ENCODE data around the gene S100A8. TPM values are rescaled to one million over a fixed set of nuclear protein-coding genes. Genes with fewer than 3 reads are reported as not detected.
"Not testable (repeated sequence)": the region's sequence is repeated elsewhere in the genome, so short reads cannot be mapped to it uniquely, and the experiment has no call there.

The S100A8 gene
- total RNA-seq, 4 donors from 2014 or later, result 5.7 to 38.4 (median 19.5) TPM

DNA sequence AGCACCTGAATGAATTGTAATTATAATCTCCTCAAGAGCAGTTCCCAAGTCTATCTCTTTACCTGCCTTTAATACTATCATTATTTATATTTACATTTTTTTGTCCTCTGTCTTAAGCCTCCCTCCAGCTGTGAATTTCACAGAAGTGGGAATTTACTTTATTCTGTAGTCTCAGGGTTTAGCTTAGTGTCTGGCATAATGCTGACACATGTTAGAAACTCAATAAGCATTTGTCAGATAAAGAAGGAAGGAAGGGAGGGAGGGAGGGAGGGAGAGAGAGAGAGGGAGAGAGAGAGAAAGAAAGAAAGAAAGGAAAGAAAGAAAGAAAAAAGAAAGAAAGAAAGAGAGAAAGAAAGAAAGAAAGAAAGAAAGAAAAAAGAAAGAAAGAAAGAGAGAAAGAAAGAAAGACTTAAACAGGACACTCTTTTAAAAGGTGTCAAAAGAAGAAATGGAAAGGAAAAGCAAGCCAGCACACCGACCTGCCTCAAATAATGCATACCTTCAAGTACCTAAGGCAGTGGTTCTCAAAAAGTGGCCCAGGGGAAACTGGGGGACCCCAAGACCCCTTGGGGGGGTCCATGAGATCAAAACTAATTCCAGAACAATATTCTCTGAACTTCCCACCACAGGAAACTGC, 40.4 kb downstream of the S100A8 start:
- peaks cover 22% of the 10 kb centered on the region for H3K27me3 ChIP-seq
- no peak for DNase-seq (ENCODE audit: low spot score in 2 of 2)
- TF ChIP-seq POLR2AphosphoS5 (IDR thresholded peaks at IDR 0.05), result no peak
- no peak for TF ChIP-seq POLR2A (IDR thresholded peaks at IDR 0.05)
- TF ChIP-seq, protein P1, sequence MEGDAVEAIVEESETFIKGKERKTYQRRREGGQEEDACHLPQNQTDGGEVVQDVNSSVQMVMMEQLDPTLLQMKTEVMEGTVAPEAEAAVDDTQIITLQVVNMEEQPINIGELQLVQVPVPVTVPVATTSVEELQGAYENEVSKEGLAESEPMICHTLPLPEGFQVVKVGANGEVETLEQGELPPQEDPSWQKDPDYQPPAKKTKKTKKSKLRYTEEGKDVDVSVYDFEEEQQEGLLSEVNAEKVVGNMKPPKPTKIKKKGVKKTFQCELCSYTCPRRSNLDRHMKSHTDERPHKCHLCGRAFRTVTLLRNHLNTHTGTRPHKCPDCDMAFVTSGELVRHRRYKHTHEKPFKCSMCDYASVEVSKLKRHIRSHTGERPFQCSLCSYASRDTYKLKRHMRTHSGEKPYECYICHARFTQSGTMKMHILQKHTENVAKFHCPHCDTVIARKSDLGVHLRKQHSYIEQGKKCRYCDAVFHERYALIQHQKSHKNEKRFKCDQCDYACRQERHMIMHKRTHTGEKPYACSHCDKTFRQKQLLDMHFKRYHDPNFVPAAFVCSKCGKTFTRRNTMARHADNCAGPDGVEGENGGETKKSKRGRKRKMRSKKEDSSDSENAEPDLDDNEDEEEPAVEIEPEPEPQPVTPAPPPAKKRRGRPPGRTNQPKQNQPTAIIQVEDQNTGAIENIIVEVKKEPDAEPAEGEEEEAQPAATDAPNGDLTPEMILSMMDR (IDR thresholded peaks at IDR 0.05), result no peak
- no peak for TF ChIP-seq EP300 (IDR thresholded peaks at IDR 0.05)
- 42% methylated on average over 1 of the region's 1 CpG for WGBS
- no peak overlapping the region for H3K4me3 ChIP-seq
- no peaks in the 10 kb centered on the region for H3K9me3 ChIP-seq
- no peak overlapping the region for H3K27ac ChIP-seq
- H3K36me3 ChIP-seq, result no peaks in the 10 kb centered on the region
- H3K4me1 ChIP-seq, result peaks cover 16% of the 10 kb centered on the region

DNA sequence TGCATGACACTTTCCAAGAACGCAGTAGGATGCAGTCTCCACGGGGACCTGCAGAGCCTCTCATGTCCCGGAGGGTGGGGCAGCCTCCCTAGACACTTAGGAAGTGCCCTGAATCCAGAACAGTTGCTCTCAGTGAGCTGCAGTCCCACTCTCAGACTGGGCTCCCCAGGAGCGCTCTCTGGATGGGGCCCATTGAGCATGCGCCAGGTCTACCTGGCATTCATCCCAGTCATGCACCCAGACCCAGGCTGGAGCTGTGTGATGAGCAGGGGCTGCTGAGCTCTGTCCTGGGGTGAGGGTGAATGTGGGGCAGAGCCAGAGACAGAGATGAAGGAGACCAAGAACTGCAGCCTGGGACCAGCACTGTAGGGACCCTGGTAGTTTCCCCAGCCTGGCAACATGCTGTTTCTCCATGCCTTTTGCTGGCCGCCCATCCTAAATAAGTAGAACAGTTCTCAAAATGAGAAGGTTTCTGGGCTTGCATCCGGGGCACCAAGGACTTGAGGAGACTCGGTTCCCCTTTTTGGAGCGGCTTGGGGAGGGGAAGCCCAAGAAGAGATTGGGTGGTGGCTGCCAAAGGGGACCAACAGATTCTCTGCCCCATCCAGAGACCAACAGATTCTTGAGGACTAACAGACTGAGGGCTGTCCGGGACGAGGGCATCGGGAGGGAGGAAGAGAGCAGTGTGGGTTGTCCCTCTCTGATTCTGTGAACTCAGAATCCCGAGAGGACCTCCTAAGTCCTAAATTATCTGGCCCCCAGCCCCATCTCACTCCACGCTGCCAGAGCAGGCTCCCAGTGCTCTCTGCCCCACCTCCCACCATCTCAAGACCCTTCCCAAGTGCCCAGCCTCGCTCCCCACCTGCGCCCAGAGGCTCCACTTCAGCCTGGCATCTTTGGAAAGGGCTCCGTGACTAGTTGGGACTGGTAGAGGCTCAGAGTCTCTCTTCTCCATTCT, 41.2 kb downstream of the S100A8 start:
- H3K27ac ChIP-seq, result no peak overlapping the region
- TF ChIP-seq POLR2A (IDR thresholded peaks at IDR 0.05) (no peak), EP300 (IDR thresholded peaks at IDR 0.05) (no peak), POLR2AphosphoS5 (IDR thresholded peaks at IDR 0.05) (no peak)
- TF ChIP-seq, protein P1 (IDR thresholded peaks at IDR 0.05), result no peak
- no peaks in the 10 kb centered on the region for H3K36me3 ChIP-seq
- peaks cover 16% of the 10 kb centered on the region for H3K4me1 ChIP-seq
- WGBS, result 62% methylated on average over 16 of the region's 17 CpGs
- peak in 1 of 2 donors; percentile 76 for DNase-seq (ENCODE audit: low spot score in 2 of 2)
- H3K27me3 ChIP-seq, result peaks cover 24% of the 10 kb centered on the region
- H3K9me3 ChIP-seq, result no peaks in the 10 kb centered on the region
- no peak overlapping the region for H3K4me3 ChIP-seq

DNA sequence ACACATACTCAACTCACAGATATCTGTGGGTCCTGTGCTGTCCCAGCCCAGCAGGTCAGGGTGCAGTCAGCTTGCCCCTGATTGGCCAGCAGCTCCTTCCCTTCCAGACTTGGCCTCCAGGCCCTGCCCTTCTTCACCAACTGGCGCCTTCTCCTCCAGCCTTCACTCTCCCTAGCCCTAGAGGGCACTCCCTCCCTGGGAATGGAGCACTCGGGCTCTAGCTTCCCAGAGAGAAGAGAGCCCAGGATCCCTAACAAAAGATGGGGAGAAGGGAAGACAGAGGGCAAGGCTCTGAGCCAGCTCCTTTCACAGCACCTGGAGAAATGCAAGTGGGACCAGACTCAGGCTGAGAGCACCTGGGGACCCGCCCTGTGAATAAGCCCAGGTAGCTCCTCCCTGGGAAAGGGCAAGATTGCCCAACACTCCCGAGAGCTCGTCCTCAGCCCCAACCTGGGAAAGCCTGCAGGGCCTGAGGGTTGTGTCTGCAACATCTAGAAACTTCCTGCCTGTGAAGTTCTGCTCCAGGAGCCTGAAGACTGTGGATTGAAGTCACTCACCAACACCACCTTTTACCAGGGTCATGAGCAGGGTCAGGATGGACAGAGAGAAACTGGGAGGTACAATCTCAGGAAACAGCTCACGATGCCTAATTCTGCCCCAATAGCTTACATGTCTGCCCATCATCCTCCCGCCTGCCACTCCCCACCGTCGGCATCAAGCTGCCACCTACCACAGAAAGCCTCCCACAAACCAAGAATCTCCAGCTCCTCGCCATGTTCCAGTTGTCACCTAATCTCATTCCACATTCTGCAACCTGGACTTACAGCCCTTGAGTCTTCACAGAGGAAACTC, 42.1 kb downstream of the S100A8 start, which contains the start of gene PGLYRP4:
PGLYRP4 (minus strand) TSS at position 331 of the 852 bp plus-strand sequence. CDS start 909 bp downstream, outside the sequence.
- Histone ChIP-seq H3K4me1 (peaks cover 25% of the 10 kb centered on the region), H3K36me3 (no peaks in the 10 kb centered on the region), H3K27ac (peak within 1 kb of the TSS; percentile 46), H3K9me3 (no peaks in the 10 kb centered on the region), H3K4me3 (no peak within 1 kb of the TSS), H3K27me3 (peaks cover 24% of the 10 kb centered on the region)
- peak in 1 of 2 donors; percentile 72 for DNase-seq (ENCODE audit: low spot score in 2 of 2)
- WGBS, result 39% methylated on average over 9 of the region's 10 CpGs
- TF ChIP-seq, protein P1 (IDR thresholded peaks at IDR 0.05), result no peak
- no peak for TF ChIP-seq POLR2A (IDR thresholded peaks at IDR 0.05)
- no peak for TF ChIP-seq POLR2AphosphoS5 (IDR thresholded peaks at IDR 0.05)
- TF ChIP-seq EP300 (IDR thresholded peaks at IDR 0.05), result no peak

DNA sequence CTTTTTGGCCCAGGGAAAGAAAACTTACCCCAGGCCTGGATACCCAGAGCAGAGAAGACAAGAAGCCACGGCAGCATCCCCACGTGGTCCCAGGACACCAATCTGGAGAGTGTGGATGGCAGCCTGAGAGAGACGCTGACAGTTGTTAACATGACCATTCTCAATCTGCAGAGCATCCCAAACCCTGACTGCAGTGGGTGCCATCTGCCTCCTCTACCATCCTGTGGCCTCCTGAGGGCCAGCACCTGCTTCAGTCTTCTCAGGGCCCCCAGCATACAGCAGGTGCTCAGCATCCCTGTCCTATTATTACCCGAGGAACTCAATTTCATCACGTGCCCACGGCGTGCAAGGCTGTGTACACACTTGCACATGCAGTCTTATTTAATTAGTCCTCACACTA, 43.0 kb downstream of the S100A8 start:
- Histone ChIP-seq H3K27me3 (peaks cover 24% of the 10 kb centered on the region), H3K27ac (no peak overlapping the region), H3K4me1 (peaks cover 34% of the 10 kb centered on the region), H3K36me3 (no peaks in the 10 kb centered on the region), H3K4me3 (no peak overlapping the region), H3K9me3 (no peaks in the 10 kb centered on the region)
- TF ChIP-seq POLR2A (IDR thresholded peaks at IDR 0.05) (no peak), POLR2AphosphoS5 (IDR thresholded peaks at IDR 0.05) (no peak), EP300 (IDR thresholded peaks at IDR 0.05) (no peak)
- TF ChIP-seq, protein P1 (IDR thresholded peaks at IDR 0.05), result no peak
- peak in 1 of 2 donors; percentile 41 for DNase-seq (ENCODE audit: low spot score in 2 of 2)
- 41% methylated on average over 5 of the region's 7 CpGs for WGBS

DNA sequence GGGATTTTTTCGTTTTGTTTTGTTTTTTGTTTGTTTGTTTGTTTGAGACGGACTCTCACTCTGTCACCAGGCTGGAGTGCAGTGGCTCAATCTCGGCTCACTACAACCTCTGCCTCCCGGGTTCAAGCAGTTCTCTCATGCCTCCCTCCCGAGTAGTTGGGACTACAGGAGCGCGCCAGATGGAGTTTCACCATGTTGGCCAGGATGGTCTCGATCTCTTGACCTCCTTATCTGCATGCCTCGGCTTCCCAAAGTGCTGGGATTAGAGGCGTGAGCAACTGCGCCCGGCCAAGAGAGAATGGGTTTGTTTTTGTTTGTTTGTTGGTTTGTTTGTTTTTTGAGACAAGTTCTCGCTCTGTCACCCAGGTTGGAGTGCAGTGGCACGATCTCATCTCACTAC, 43.8 kb downstream of the S100A8 start:
- peak in 1 of 2 donors; percentile 57 for DNase-seq (ENCODE audit: low spot score in 2 of 2)
- not testable (repeated sequence) for H3K36me3 ChIP-seq, H3K9me3 ChIP-seq, H3K27ac ChIP-seq, H3K4me3 ChIP-seq
- peaks cover 42% of the 10 kb centered on the region for H3K4me1 ChIP-seq
- 76% methylated on average over 14 of the region's 14 CpGs for WGBS
- H3K27me3 ChIP-seq, result peaks cover 24% of the 10 kb centered on the region

All from suprapubic skin (tissue), 4 donors.